Keratinocyte (primary cell): ENCODE results near the gene CIROP.

Experiments used
- EZH2 ChIP-seq: IDR thresholded peaks from one replicate; pipeline ENCODE4 v1.6.1; 2012; ENCODE audit warnings: inconsistent platforms, mild to moderate bottlenecking, low read length, moderate library complexity
- TF ChIP-seq, protein P1 (sequence below), 3 experiments: IDR thresholded peaks in 1 of 3; conservative IDR thresholded peaks in 1 of 3; optimal IDR thresholded peaks in 1 of 3; 2 replicates in 2 of 3; 3 replicates in 1 of 3; pipeline versions ENCODE3 to v1.5.1; 2011; ENCODE audit warnings: low read length in 3 of 3, mild to moderate bottlenecking in 3 of 3, moderate library complexity in 2 of 3, control low read depth in 1 of 3, inconsistent platforms in 1 of 3; ENCODE audit not compliant: insufficient read depth in 2 of 3; ENCODE audit errors: extremely low read depth in 1 of 3

GRCh38 chr14:23058654-23059504, 45.9 kb downstream of the CIROP start:
- TF ChIP-seq, protein P1, sequence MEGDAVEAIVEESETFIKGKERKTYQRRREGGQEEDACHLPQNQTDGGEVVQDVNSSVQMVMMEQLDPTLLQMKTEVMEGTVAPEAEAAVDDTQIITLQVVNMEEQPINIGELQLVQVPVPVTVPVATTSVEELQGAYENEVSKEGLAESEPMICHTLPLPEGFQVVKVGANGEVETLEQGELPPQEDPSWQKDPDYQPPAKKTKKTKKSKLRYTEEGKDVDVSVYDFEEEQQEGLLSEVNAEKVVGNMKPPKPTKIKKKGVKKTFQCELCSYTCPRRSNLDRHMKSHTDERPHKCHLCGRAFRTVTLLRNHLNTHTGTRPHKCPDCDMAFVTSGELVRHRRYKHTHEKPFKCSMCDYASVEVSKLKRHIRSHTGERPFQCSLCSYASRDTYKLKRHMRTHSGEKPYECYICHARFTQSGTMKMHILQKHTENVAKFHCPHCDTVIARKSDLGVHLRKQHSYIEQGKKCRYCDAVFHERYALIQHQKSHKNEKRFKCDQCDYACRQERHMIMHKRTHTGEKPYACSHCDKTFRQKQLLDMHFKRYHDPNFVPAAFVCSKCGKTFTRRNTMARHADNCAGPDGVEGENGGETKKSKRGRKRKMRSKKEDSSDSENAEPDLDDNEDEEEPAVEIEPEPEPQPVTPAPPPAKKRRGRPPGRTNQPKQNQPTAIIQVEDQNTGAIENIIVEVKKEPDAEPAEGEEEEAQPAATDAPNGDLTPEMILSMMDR (optimal IDR thresholded peaks at IDR 0.05 in 1 of 3, IDR thresholded peaks at IDR 0.05 in 1 of 3, conservative IDR thresholded peaks at IDR 0.05 in 1 of 3; ENCODE audit: extremely low read depth in 1 of 3, insufficient read depth in 2 of 3, low read length in 3 of 3): no peak
- TF ChIP-seq EZH2: no peak
